Activated T-helper 2 cell treated with anti-CD3 and anti-CD28 coated beads, Interferon-gamma antibody, Interleukin-2, Interleukin-4, amounts not matched to agents 10 μg/mL and 5 μg/mL and 100 μg/mL, durations not matched to agents 14 hours and 24 hours and 36 hours (primary cell): Measurements from ENCODE around the gene SLC12A5. TPM values are rescaled to one million over a fixed set of nuclear protein-coding genes. Genes with fewer than 3 reads are reported as not detected.

Source experiments
- DNase-seq: peaks from one replicate; pipeline ENCODE4 v3.0.0; 2021; ENCODE audit warnings: low spot score
- H3K27ac Mint-ChIP-seq: one replicate; pipeline ENCODE4 v1.8.0; 2021; ENCODE audit warnings: mixed read lengths
- H3K27me3 Mint-ChIP-seq: one replicate; pipeline ENCODE4 v1.8.0; 2021; ENCODE audit warnings: low read depth, mixed read lengths
- H3K36me3 Mint-ChIP-seq: one replicate; pipeline ENCODE4 v1.8.0; 2021; ENCODE audit warnings: low read depth, mixed read lengths
- H3K4me1 Mint-ChIP-seq: one replicate; pipeline ENCODE4 v1.8.0; 2021; ENCODE audit warnings: low read depth, mixed read lengths
- H3K4me3 Mint-ChIP-seq: one replicate; pipeline ENCODE4 v1.8.0; 2021; ENCODE audit warnings: low read depth, mild to moderate bottlenecking, moderate library complexity, mixed read lengths
- H3K9me3 Mint-ChIP-seq: one replicate; pipeline ENCODE4 v1.8.0; 2021; ENCODE audit warnings: mixed read lengths
- intact Hi-C: fragments of 100-400 bp; cut with micrococcal nuclease; formaldehyde crosslinking; loops from one replicate; pipeline ENCODE4 v1.15.1; 2023
- total RNA-seq: library from RNA; stranded (reverse); gene quantifications from 2 replicates; pipeline ENCODE4 v1.2.3, GENCODE V29; 2022

SLC12A5 gene
- total RNA-seq, 1 donor from 2014 or later: 0.73 TPM

- H3K4me3 Mint-ChIP-seq: no peak overlapping the region
- H3K27me3 Mint-ChIP-seq: peaks cover 43% of the 10 kb centered on the region
- no peak overlapping the region for H3K27ac Mint-ChIP-seq
- no peaks in the 10 kb centered on the region for H3K4me1 Mint-ChIP-seq
- no peaks in the 10 kb centered on the region for H3K9me3 Mint-ChIP-seq
- intact Hi-C loops: no loop called here
- no peak for DNase-seq
- no peaks in the 10 kb centered on the region for H3K36me3 Mint-ChIP-seq
Observed at GRCh38 chr20:46100988-46101387, 72.0 kb downstream of the SLC12A5 start.

- Mint-ChIP-seq H3K36me3 (no peaks in the 10 kb centered on the region), H3K27ac (no peak overlapping the region), H3K27me3 (peaks cover 45% of the 10 kb centered on the region), H3K4me1 (no peaks in the 10 kb centered on the region), H3K4me3 (no peak overlapping the region), H3K9me3 (no peaks in the 10 kb centered on the region)
- no peak for DNase-seq
- intact Hi-C loops: no loop called here
Observed at GRCh38 chr20:46101957-46102356, 72.9 kb downstream of the SLC12A5 start.

- Mint-ChIP-seq H3K27me3 (peaks cover 53% of the 10 kb centered on the region), H3K9me3 (no peaks in the 10 kb centered on the region)
- intact Hi-C loops: no loop called here
Observed at GRCh38 chr20:46102940-46103339, 73.9 kb downstream of the SLC12A5 start.

GRCh38 chr20:46104262-46104661 is 75.2 kb downstream of the SLC12A5 start:
- Mint-ChIP-seq H3K4me3 (no peak overlapping the region), H3K9me3 (no peaks in the 10 kb centered on the region), H3K27ac (no peak overlapping the region), H3K4me1 (peaks cover 1% of the 10 kb centered on the region), H3K36me3 (no peaks in the 10 kb centered on the region), H3K27me3 (peaks cover 58% of the 10 kb centered on the region)
- DNase-seq: no peak
- intact Hi-C loops: no loop called here

More at GRCh38 chr20:46102940-46103339, 73.9 kb downstream of the SLC12A5 start:
- no peak overlapping the region for H3K27ac Mint-ChIP-seq
- H3K4me3 Mint-ChIP-seq: no peak overlapping the region
- DNase-seq: no peak
- H3K36me3 Mint-ChIP-seq: no peaks in the 10 kb centered on the region
- H3K4me1 Mint-ChIP-seq: no peaks in the 10 kb centered on the region

- intact Hi-C loops: no loop called here
- no peaks in the 10 kb centered on the region for H3K9me3 Mint-ChIP-seq
- no peak for DNase-seq
- H3K4me3 Mint-ChIP-seq: no peak overlapping the region
- H3K27me3 Mint-ChIP-seq: peaks cover 63% of the 10 kb centered on the region
- peaks cover 8% of the 10 kb centered on the region for H3K4me1 Mint-ChIP-seq
- H3K36me3 Mint-ChIP-seq: no peaks in the 10 kb centered on the region
- H3K27ac Mint-ChIP-seq: no peak overlapping the region
Observed at GRCh38 chr20:46107061-46107460, 78.0 kb downstream of the SLC12A5 start.

GRCh38 chr20:46108435-46108841 is 79.4 kb downstream of the SLC12A5 start:
- Mint-ChIP-seq H3K27ac (no peak overlapping the region), H3K4me3 (no peak overlapping the region), H3K36me3 (no peaks in the 10 kb centered on the region), H3K27me3 (peaks cover 58% of the 10 kb centered on the region), H3K4me1 (peaks cover 8% of the 10 kb centered on the region), H3K9me3 (no peaks in the 10 kb centered on the region)
- no peak for DNase-seq
- intact Hi-C loops: no loop called here

- no peak overlapping the region for H3K27ac Mint-ChIP-seq
- H3K36me3 Mint-ChIP-seq: no peaks in the 10 kb centered on the region
- H3K9me3 Mint-ChIP-seq: no peaks in the 10 kb centered on the region
- peaks cover 62% of the 10 kb centered on the region for H3K27me3 Mint-ChIP-seq
- intact Hi-C loops: no loop called here
- peaks cover 8% of the 10 kb centered on the region for H3K4me1 Mint-ChIP-seq
- no peak overlapping the region for H3K4me3 Mint-ChIP-seq
- no peak for DNase-seq
Observed at GRCh38 chr20:46108976-46109375, 80.0 kb downstream of the SLC12A5 start.

Other genes with a start within 250 kb of the SLC12A5 start
- 0.39 TPM in 1 of 2 replicates, not detected in the other for gene WFDC3, start 237.3 kb upstream of the SLC12A5 start, total RNA-seq
- gene DNTTIP1, start 237.3 kb upstream of the SLC12A5 start, total RNA-seq: 30.7 and 35.2 TPM in 2 replicates
- gene UBE2C, start 216.6 kb upstream of the SLC12A5 start, total RNA-seq: 142 and 145 TPM in 2 replicates
- gene TNNC2, start 201.9 kb upstream of the SLC12A5 start, total RNA-seq: 0.28 TPM in 1 of 2 replicates, not detected in the other
- 1.5 and 2.0 TPM in 2 replicates for gene SNX21, start 195.4 kb upstream of the SLC12A5 start, total RNA-seq
- gene ACOT8, start 171.8 kb upstream of the SLC12A5 start, total RNA-seq: 28.0 and 29.1 TPM in 2 replicates
- 6.2 and 6.3 TPM in 2 replicates for gene ZSWIM3, start 171.6 kb upstream of the SLC12A5 start, total RNA-seq
- 9.3 and 10.3 TPM in 2 replicates for gene ZSWIM1, start 148.0 kb upstream of the SLC12A5 start, total RNA-seq
- gene SPATA25, start 141.6 kb upstream of the SLC12A5 start, total RNA-seq: 0.60 and 1.1 TPM in 2 replicates
- 2.0 and 3.3 TPM in 2 replicates for gene NEURL2, start 138.0 kb upstream of the SLC12A5 start, total RNA-seq
- 49.0 and 51.9 TPM in 2 replicates for gene CTSA, start 137.9 kb upstream of the SLC12A5 start, total RNA-seq
- 5.5 TPM in 2 replicates for gene PLTP, start 117.1 kb upstream of the SLC12A5 start, total RNA-seq
- gene PCIF1, start 94.5 kb upstream of the SLC12A5 start, total RNA-seq: 27.5 and 28.6 TPM in 2 replicates
- 35.7 and 36.1 TPM in 2 replicates for gene ZNF335, start 57.0 kb upstream of the SLC12A5 start, total RNA-seq
- gene MMP9, start 20.3 kb upstream of the SLC12A5 start, total RNA-seq: 0.16 TPM in 1 of 2 replicates, not detected in the other
- gene NCOA5, start 60.7 kb downstream of the SLC12A5 start, total RNA-seq: 27.5 and 28.7 TPM in 2 replicates
- 0.25 and 0.91 TPM in 2 replicates for gene CD40, start 89.1 kb downstream of the SLC12A5 start, total RNA-seq